SW 1271 (cell line): ENCODE results near the gene TMEM270.
"Not testable (repeated sequence)": the region's sequence is repeated elsewhere in the genome, so short reads cannot be mapped to it uniquely, and the experiment has no call there.

Experiments
- DNase-seq, 2 experiments: peaks; one replicate each; lab custom pipeline; 2025; lab: John Stamatoyannopoulos, UW

Gene TMEM270

GRCh38 chr7:73832806-73833205 lies 28.2 kb upstream of the TMEM270 start:
- no peak for DNase-seq

GRCh38 chr7:73833251-73833919 lies 27.6 kb upstream of the TMEM270 start:
- no peak for DNase-seq

GRCh38 chr7:73834626-73835191 lies 26.2 kb upstream of the TMEM270 start:
- no peak for DNase-seq

- not testable (repeated sequence) for DNase-seq
Measured at GRCh38 chr7:73837167-73837566, 23.8 kb upstream of the TMEM270 start.

- DNase-seq = no peak
Measured at GRCh38 chr7:73838642-73839041, 22.3 kb upstream of the TMEM270 start.

- no peak for DNase-seq
Measured at GRCh38 chr7:73839290-73839689, 21.7 kb upstream of the TMEM270 start.

- no peak for DNase-seq
Measured at GRCh38 chr7:73839743-73840714, 20.9 kb upstream of the TMEM270 start.

GRCh38 chr7:73840715-73841379 lies 20.1 kb upstream of the TMEM270 start:
- no peak for DNase-seq

- peak; percentile 39 to 60 for DNase-seq
Measured at GRCh38 chr7:73841689-73842066, 19.3 kb upstream of the TMEM270 start.

- peak; percentile 84 to 92 for DNase-seq
Measured at GRCh38 chr7:73842067-73842976, 18.6 kb upstream of the TMEM270 start, which contains the start of gene METTL27. Gene METTL27, minus strand, starts transcription at chr7:73842516. Its CDS starts 376 bp downstream, at chr7:73842140.

- DNase-seq = no peak
Measured at GRCh38 chr7:73844131-73844547, 16.8 kb upstream of the TMEM270 start.

GRCh38 chr7:73844848-73845460 lies 16.0 kb upstream of the TMEM270 start:
- DNase-seq = no peak

- DNase-seq = not testable (repeated sequence)
Measured at GRCh38 chr7:73845701-73846195, 15.2 kb upstream of the TMEM270 start.

- no peak for DNase-seq
Measured at GRCh38 chr7:73847941-73848723, 12.8 kb upstream of the TMEM270 start.

- DNase-seq = peak; percentile 66 to 88
Measured at GRCh38 chr7:73850781-73851207, 10.2 kb upstream of the TMEM270 start.

- peak; percentile 98 to 99 for DNase-seq
Measured at GRCh38 chr7:73851410-73852338, 9.3 kb upstream of the TMEM270 start.

- DNase-seq = no peak
Measured at GRCh38 chr7:73852500-73852899, 8.5 kb upstream of the TMEM270 start.

- no peak for DNase-seq
Measured at GRCh38 chr7:73856941-73857340, 4.0 kb upstream of the TMEM270 start.
